Frontal cortex (tissue), 4 donors: Measurements from ENCODE around the gene SEMA5A. TPM values are rescaled to one million over a fixed set of nuclear protein-coding genes. Genes with fewer than 3 reads are reported as not detected.

Source experiments
- DNase-seq, 2 donors: peaks; one replicate each; pipeline ENCODE4 v3.0.0; 2012; ENCODE audit warnings: low spot score in 2 of 2
- FAIRE-seq: peaks from 2 replicates; lab custom pipeline; 2012; peaks lifted over from hg19 to GRCh38; lab: Jason Lieb, UNC
- total RNA-seq: library from RNA; depleted of rRNA; stranded (reverse); fragments of >200 nt; gene quantifications from one replicate; pipeline ENCODE4 v1.2.3, GENCODE V29; 2014
- donor health status: control.
- donor health status: control.
- donor health status: control.

SEMA5A gene
- total RNA-seq, 1 donor from 2014 or later = 9.0 TPM

- FAIRE-seq (no peak), DNase-seq (no peak)
Observed at GRCh38 chr5:9347032-9347431, 198.8 kb downstream of the SEMA5A start.

DNA sequence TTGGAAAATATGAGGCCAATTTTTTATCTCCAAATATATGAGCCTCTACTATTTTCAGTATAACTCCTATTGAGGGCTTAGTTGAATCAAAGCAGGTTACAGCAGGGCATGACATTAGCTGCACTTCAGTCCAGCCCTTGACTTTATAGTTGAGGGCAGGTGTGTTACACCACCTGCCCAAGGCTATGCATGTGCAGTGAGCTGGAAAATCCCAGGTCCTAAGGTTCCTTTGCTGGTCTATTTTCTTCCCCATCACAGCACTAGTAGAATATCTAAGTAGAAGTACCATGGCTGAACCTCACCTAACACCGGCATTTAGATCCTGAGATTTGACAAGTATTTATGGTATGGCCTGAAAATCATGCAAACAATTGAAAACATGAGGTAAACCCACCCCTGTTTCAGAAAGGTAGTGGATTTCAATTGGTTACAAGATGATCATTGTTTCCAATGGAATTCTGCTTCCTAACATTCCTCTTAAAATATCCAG lies 201.1 kb downstream of the SEMA5A start:
- no peak for FAIRE-seq
- DNase-seq = no peak

GRCh38 chr5:9343146-9343850 lies 202.6 kb downstream of the SEMA5A start:
- DNase-seq (no peak), FAIRE-seq (no peak)

- DNase-seq = no peak
- no peak for FAIRE-seq
Observed at GRCh38 chr5:9342161-9342787, 203.6 kb downstream of the SEMA5A start.

DNA sequence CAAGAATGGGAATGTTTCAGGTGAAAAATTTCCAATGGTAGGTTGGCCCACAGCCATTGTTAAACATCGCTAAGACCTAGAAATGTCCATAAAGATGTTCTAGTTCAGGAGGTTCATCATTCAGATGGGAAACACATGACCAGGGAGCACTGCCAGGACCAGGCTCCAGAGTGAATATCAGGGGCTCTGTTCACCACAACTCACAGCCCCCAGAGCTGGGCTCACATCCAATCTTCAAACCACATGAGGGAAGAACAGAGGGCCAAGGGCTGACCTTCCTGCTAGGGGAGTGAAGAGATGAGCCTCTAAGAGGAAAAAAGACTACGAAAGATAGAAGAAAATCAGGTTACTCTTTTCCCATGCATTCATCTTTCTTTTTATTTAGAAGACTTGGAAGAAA lies 205.8 kb downstream of the SEMA5A start:
- no peak for DNase-seq
- no peak for FAIRE-seq

- no peak for FAIRE-seq
- no peak for DNase-seq
Observed at GRCh38 chr5:9339206-9339818, 206.6 kb downstream of the SEMA5A start.

GRCh38 chr5:9338796-9339195 lies 207.1 kb downstream of the SEMA5A start:
- no peak for FAIRE-seq
- no peak for DNase-seq

DNA sequence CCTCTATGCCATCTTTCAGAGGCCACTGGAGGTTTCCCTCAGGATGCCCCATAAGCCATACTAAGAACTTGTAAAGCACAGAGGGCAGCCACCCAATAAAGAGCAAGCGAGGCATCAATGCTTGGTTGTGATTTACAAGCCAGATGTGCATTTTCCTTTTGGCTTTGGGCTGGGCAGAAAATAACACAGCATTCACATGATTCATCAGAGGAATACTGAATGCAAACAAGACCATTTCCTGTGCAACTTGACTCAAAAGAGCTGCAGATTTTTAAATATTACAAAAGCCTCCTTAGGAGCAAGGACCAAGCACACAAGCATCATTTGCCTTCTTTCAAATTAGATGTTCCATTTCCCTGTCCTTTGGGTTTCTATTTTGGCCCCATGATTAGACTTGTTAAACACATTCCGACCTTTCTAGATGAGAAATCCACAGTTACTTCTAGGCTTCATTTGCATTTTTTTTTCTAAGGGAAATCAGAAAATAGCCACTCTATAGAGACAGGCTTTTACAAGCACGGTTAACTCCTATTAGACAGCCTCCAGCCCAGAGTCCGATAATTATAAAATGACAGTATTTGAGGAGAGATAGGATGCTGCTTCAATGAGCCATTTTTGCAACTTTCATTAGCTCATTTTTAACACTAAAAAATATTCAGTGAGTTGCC lies 207.8 kb downstream of the SEMA5A start:
- DNase-seq = peak in 1 of 2 donors; percentile 8
- no peak for FAIRE-seq

- FAIRE-seq (no peak), DNase-seq (no peak)
Observed at GRCh38 chr5:9335754-9336495, 209.9 kb downstream of the SEMA5A start.

DNA sequence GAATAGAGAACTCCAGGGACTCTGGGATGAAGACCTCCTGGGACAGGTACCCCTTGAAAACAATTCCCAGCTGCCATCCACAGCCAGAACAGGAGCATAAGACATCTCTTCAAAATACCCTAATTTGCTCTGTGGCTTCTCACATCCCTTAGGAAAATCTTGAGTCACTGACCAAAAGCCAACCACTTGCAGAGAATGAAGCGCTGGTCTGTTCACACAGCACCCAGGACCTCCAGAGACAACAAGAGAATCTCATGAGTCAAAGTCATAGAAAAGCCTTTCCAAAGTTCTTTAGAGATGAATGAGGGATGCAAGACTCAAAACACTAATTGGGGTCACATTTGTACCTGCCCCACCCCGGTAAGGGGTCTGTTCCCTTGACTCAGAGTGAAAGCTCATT lies 210.6 kb downstream of the SEMA5A start:
- FAIRE-seq = no peak
- DNase-seq = no peak

GRCh38 chr5:9332026-9332425 lies 213.8 kb downstream of the SEMA5A start:
- FAIRE-seq = no peak
- no peak for DNase-seq

DNA sequence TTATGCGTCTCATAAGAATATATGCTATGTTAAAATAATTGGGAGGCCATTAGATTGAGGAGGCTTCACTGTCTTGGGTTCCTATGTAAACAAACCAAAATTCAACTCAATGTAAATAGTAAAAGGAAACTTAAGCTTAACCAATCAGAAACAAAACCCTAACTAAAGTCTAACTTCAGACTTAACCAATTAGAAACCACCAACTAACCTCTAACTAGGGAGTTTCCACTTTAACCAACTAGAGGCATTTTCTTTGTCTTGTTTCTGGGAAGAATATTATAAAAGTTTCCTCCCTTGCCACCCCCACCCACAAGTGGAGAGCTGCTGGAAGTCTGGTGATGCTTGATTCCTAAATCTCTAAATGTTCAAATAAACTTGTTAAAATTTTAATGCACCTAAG lies 214.5 kb downstream of the SEMA5A start:
- no peak for DNase-seq
- no peak for FAIRE-seq

GRCh38 chr5:9329125-9329524 lies 216.8 kb downstream of the SEMA5A start:
- DNase-seq (no peak), FAIRE-seq (no peak)

- DNase-seq = no peak
Observed at GRCh38 chr5:9325549-9325948, 220.3 kb downstream of the SEMA5A start.

GRCh38 chr5:9324348-9325077 lies 221.4 kb downstream of the SEMA5A start:
- FAIRE-seq (no peak), DNase-seq (no peak)

More at GRCh38 chr5:9325549-9325948, 220.3 kb downstream of the SEMA5A start:
- FAIRE-seq = no peak

DNA sequence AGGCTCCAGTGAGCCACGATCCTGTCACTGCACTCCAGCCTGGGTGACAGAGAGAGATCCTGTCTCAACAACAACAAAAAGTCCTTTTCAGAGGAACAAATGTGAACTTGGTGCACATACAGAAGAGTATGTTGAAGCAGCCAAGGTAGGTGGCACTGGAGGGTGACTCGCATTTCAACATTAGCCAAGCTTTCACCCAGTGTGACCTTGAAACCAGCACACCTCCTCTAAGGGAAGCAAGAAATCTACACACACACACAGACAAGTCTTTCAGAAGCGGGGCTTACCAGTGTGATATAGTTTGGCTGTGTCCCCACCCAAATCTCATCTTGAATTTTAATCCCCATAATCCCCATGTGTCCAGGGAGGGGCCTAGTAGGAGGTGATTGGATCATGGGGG lies 225.2 kb downstream of the SEMA5A start:
- DNase-seq (no peak), FAIRE-seq (no peak)

DNA sequence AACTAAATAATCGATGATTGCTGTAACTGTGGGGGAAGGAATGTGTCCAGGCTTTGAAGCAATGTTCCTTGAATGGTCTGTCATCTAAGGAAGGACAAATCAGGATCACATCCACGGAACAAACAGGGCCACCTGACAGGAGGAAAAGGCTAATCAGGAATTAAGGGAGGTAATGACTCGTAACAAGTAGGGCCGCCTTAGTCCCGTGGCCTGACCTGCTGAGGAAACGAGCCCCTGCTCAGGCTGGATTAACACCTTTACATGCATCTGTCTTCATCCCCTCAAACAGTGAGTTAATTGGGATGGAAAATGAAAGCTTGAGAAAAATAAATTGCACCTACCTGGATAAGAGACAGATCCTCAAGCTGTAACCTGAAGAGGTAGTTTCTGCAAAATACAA lies 227.8 kb downstream of the SEMA5A start:
- FAIRE-seq (no peak), DNase-seq (no peak)

GRCh38 chr5:9316733-9317132 lies 229.1 kb downstream of the SEMA5A start:
- FAIRE-seq (no peak), DNase-seq (no peak)

DNA sequence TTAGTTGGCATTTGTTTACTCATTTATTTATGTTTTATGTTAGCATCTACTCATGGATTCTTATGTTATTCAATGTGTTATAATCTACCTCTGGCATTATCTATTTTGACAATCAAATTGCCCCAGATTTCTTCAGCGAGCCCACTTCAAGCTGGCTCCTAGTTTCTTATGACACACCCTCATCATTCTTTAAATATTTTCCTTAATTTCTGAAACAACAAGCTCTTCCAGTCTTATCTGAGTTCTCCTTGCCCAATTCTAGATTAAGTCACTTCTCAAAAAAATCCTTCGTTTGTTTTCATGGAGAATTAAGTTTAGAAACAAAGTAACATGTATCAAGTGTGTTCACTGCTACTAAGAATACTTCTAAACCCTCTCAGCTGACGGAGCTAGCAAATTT lies 229.8 kb downstream of the SEMA5A start:
- no peak for FAIRE-seq

More for the DNA sequence above, 229.8 kb downstream of the SEMA5A start:
- no peak for DNase-seq
